SK-N-SH treated with all-trans-retinoic acid at 6 μM for 48 hours (cell line): Measurements from ENCODE around the gene GRAMD1B.

Experiments
- ATAC-seq: fragments of 200-7000 bp; cut with Tn5 transposase; 3 replicates; pipeline ENCODE4 v1.9.1; 2020; ENCODE audit warnings: mild to moderate bottlenecking, moderate library complexity
- ARNTL ChIP-seq: fragments of 450-650 bp; formaldehyde crosslinking; IDR thresholded peaks from 2 replicates; pipeline ENCODE4 v1.5.0; 2020; ENCODE audit warnings: low read depth, mild to moderate bottlenecking, moderate library complexity, borderline replicate concordance
- BACH2 ChIP-seq: fragments of 250-450 bp; sonication (Bioruptor Pico); IDR thresholded peaks from 2 replicates; pipeline ENCODE4 v1.9.0; 2021; ENCODE audit warnings: mild to moderate bottlenecking, borderline replicate concordance
- CREB5 ChIP-seq: fragments of 250-450 bp; sonication (Bioruptor Pico); IDR thresholded peaks from 2 replicates; pipeline ENCODE4 v1.5.1; 2020; ENCODE audit warnings: low read depth, mild to moderate bottlenecking, moderate library complexity
- CSDC2 ChIP-seq: fragments of 250-450 bp; sonication (Bioruptor Pico); IDR thresholded peaks from 2 replicates; pipeline ENCODE4 v1.5.0; 2020; ENCODE audit warnings: mild to moderate bottlenecking, moderate library complexity
- ESRRG ChIP-seq: fragments of 250-450 bp; sonication (Bioruptor Pico); IDR thresholded peaks from 2 replicates; pipeline ENCODE4 v1.6.1; 2021; ENCODE audit warnings: mild to moderate bottlenecking
- GLIS3 ChIP-seq: fragments of 250-450 bp; sonication (Bioruptor Pico); IDR thresholded peaks from 2 replicates; pipeline ENCODE4 v1.5.0; 2020; ENCODE audit warnings: mild to moderate bottlenecking, moderate library complexity
- ISL1 ChIP-seq: fragments of 250-450 bp; sonication (Bioruptor Pico); IDR thresholded peaks from 2 replicates; pipeline ENCODE4 v2.1.2; 2022; ENCODE audit warnings: mild to moderate bottlenecking, moderate library complexity
- OSR1 ChIP-seq: fragments of 250-450 bp; sonication (Bioruptor Pico); IDR thresholded peaks from 2 replicates; pipeline ENCODE4 v1.8.0; 2022; ENCODE audit warnings: moderate library complexity, mild to moderate bottlenecking, inconsistent platforms
- PATZ1 ChIP-seq: fragments of 250-450 bp; sonication (Bioruptor Pico); IDR thresholded peaks from 2 replicates; pipeline ENCODE4 v1.8.0; 2020; ENCODE audit warnings: mild to moderate bottlenecking, moderate library complexity, borderline replicate concordance
- PPARA ChIP-seq: fragments of 250-450 bp; sonication (Bioruptor Pico); IDR thresholded peaks from 2 replicates; pipeline ENCODE4 v1.5.0; 2020; ENCODE audit warnings: mild to moderate bottlenecking, borderline replicate concordance
- RARB ChIP-seq: fragments of 250-450 bp; sonication (Bioruptor Pico); IDR thresholded peaks from 2 replicates; pipeline ENCODE4 v1.8.0; 2021; ENCODE audit warnings: mild to moderate bottlenecking, moderate library complexity
- TCF4 ChIP-seq: fragments of 250-450 bp; sonication (Bioruptor Pico); IDR thresholded peaks from 2 replicates; pipeline ENCODE4 v1.8.0; 2021; ENCODE audit warnings: mild to moderate bottlenecking, moderate library complexity, borderline replicate concordance
- TOX ChIP-seq: fragments of 250-450 bp; sonication (Bioruptor Pico); IDR thresholded peaks from 2 replicates; pipeline ENCODE4 v1.8.0; 2021; ENCODE audit warnings: mild to moderate bottlenecking, moderate library complexity, borderline replicate concordance
- TSHZ2 ChIP-seq: fragments of 250-450 bp; sonication (Bioruptor Pico); IDR thresholded peaks from 2 replicates; pipeline ENCODE4 v1.5.0; 2020; ENCODE audit warnings: mild to moderate bottlenecking, moderate library complexity
- ZC3H10 ChIP-seq: fragments of 250-450 bp; sonication (Bioruptor Pico); IDR thresholded peaks from 2 replicates; pipeline ENCODE4 v1.5.1; 2021; ENCODE audit warnings: mild to moderate bottlenecking, moderate library complexity
- ZFP3 ChIP-seq: fragments of 250-450 bp; sonication (Bioruptor Pico); IDR thresholded peaks from 2 replicates; pipeline ENCODE4 v1.5.0; 2020; ENCODE audit warnings: mild to moderate bottlenecking, moderate library complexity
- ZFP30 ChIP-seq: fragments of 450-650 bp; formaldehyde crosslinking; IDR thresholded peaks from 2 replicates; pipeline ENCODE4 v1.5.0; 2022; ENCODE audit warnings: mild to moderate bottlenecking, moderate library complexity
- ZNF565 ChIP-seq: fragments of 450-650 bp; formaldehyde crosslinking; conservative IDR thresholded peaks from 2 replicates; pipeline ENCODE4 v1.5.0; 2020; ENCODE audit warnings: low read depth, mild to moderate bottlenecking, moderate library complexity
- ZNF70 ChIP-seq: fragments of 450-650 bp; formaldehyde crosslinking; IDR thresholded peaks from 2 replicates; pipeline ENCODE4 v1.5.0; 2020; ENCODE audit warnings: mild to moderate bottlenecking, moderate library complexity
- ZNF8 ChIP-seq: fragments of 450-650 bp; formaldehyde crosslinking; IDR thresholded peaks from 2 replicates; pipeline ENCODE4 v1.5.0; 2020; ENCODE audit warnings: mild to moderate bottlenecking, moderate library complexity
- TF ChIP-seq, protein P1 (sequence below): fragments of 250-450 bp; sonication (Bioruptor Pico); IDR thresholded peaks from 2 replicates; pipeline ENCODE4 v1.5.1; 2021; ENCODE audit warnings: mild to moderate bottlenecking, moderate library complexity

The GRAMD1B gene

DNA sequence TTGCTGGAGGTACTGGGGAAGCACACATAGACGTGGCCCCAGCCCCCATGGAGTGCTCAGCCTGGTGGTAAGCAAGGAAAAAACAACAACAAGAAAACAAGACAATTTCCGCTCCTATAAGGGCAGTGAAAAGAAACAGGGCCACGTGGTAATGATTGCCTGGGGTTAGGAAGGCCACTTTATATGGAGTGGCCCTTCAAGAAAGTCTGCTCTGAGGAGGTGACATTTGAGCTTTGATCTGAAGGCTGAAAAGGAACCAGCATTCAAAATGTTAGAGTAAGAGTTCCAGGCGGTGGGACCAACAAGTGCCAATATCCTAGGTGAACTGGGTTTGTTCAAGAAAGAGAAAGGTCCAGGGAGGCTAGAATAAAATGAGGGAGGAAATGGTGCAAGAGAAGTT is 136.8 kb downstream of the GRAMD1B start:
- no peak for ATAC-seq
- TF ChIP-seq ZNF565 (CRISPR knock-in tag) (no peak), RARB (CRISPR knock-in tag) (no peak), CREB5 (CRISPR knock-in tag) (no peak), TCF4 (no peak), ZNF70 (CRISPR knock-in tag) (no peak), ISL1 (CRISPR knock-in tag) (no peak), ESRRG (CRISPR knock-in tag) (no peak), ZC3H10 (CRISPR knock-in tag) (no peak), OSR1 (CRISPR knock-in tag) (no peak), TSHZ2 (no peak), ZFP30 (CRISPR knock-in tag) (no peak), PPARA (no peak), ZNF8 (CRISPR knock-in tag) (no peak), CSDC2 (CRISPR knock-in tag) (no peak), GLIS3 (CRISPR knock-in tag) (no peak), BACH2 (CRISPR knock-in tag) (no peak)
- TF ChIP-seq, protein P1, sequence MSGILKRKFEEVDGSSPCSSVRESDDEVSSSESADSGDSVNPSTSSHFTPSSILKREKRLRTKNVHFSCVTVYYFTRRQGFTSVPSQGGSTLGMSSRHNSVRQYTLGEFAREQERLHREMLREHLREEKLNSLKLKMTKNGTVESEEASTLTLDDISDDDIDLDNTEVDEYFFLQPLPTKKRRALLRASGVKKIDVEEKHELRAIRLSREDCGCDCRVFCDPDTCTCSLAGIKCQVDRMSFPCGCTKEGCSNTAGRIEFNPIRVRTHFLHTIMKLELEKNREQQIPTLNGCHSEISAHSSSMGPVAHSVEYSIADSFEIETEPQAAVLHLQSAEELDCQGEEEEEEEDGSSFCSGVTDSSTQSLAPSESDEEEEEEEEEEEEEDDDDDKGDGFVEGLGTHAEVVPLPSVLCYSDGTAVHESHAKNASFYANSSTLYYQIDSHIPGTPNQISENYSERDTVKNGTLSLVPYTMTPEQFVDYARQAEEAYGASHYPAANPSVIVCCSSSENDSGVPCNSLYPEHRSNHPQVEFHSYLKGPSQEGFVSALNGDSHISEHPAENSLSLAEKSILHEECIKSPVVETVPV (CRISPR knock-in tag): no peak
- TF ChIP-seq, all 23 proteins: peak for 0

- TF ChIP-seq PATZ1 (no peak), RARB (CRISPR knock-in tag) (no peak), TOX (CRISPR knock-in tag) (no peak), ZNF70 (CRISPR knock-in tag) (no peak), ZFP30 (CRISPR knock-in tag) (no peak), TCF4 (no peak), BACH2 (CRISPR knock-in tag) (no peak), ZNF565 (CRISPR knock-in tag) (no peak), ESRRG (CRISPR knock-in tag) (no peak), ARNTL (CRISPR knock-in tag) (no peak), ZFP3 (no peak), ISL1 (CRISPR knock-in tag) (no peak), CREB5 (CRISPR knock-in tag) (no peak), PPARA (no peak), TSHZ2 (no peak)
- TF ChIP-seq, protein P1 (CRISPR knock-in tag): no peak
- no peak for ATAC-seq
Measured at GRCh38 chr11:123567466-123567865, 137.4 kb downstream of the GRAMD1B start.
